ENCODE results near the gene KIF18B. TPM values are rescaled to one million over a fixed set of nuclear protein-coding genes. Genes with fewer than 3 reads are reported as not detected.
"Not testable (repeated sequence)": the region's sequence is repeated elsewhere in the genome, so short reads cannot be mapped to it uniquely, and the experiment has no call there.

Gene KIF18B
- total RNA-seq, 2 donors from 2014 or later, result 3.0 to 8.8 TPM

DNA sequence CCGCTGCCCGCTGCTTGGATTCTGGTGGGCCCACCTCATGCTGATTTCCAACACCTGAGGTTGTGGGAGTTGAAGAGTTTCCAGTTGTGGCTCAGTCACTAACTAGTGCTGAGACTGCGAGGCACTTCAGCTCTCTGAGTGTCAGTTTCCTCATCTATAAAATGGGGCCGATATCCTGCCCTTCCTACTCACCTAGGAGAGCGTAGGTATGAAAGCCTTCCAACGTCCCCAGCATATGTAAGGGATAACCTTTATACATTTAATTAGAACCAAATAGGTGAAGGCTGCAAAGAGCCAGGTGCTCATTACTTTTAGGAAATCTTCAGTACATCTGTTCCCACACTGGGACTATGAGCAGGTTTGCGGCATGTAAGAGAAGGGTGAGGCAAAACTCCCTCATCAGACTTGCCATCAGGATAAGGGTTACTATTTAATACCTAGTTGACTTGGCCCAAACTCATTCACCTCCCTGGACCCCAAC, 782 bp upstream of the KIF18B start:
- intact Hi-C loops (cut with DNase I, micrococcal nuclease), result no loop called here
- no peak for DNase-seq
- ATAC-seq, result no peak

GRCh38 chr17:44945652-44946051, 1.9 kb downstream of the KIF18B start:
- intact Hi-C loops (cut with DNase I, micrococcal nuclease); ATAC-seq; DNase-seq: not testable (repeated sequence)

- ATAC-seq, result no peak
- no peak for DNase-seq
- intact Hi-C loops (cut with DNase I, micrococcal nuclease), result no loop called here
Observed at GRCh38 chr17:44942456-44942855, 5.1 kb downstream of the KIF18B start.

DNA sequence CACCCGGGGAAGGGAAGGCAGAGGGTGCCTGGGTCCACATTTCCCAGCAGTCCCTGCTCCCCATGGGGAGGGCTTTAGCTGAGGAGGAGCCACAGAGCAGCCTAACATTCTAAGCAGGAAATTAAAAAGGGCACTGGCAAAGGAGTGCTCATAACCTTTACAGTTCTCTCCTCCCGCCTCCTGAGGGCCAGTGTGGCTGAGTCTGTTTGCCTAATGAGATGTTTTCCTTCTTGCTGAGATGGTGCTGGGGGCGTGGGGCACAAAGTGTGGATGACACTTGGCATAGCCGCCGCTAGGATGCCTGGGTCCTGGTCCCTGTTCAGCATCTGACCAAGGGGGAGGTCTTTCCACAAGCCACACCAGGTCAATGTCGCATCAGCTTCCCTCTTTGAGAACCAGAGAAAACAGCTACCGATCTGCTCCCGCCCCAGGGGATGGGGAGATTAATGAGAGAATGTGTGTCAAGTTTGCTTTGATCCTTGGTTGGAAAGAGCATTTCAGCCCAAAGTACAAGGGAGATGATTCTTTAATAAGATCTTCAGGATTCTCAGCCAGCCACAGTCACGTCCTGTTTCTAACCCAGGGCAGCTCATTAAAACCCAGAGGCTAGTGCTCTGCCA, 5.8 kb downstream of the KIF18B start:
- intact Hi-C loops (cut with DNase I, micrococcal nuclease), result no loop called here
- ATAC-seq (peak; percentile 64), DNase-seq (no peak)

DNA sequence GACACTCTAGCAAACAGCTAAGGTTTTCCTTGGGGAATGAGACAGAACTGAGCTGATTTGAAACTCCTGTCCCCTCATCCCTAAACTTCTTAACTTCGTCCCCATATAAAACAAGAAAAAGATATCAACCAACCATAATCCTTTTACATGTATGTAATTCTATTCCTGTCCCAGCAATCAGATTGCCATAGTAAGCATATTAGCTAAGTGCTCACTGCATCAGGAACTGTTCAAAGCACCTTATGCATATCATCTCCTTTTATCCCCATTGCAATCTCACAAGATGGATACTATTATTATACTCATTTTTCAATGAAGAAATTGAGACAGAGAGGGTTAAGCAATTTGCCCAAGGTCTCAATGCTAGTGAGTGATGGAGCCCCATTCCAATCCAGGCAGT, 6.8 kb downstream of the KIF18B start:
- no peak for DNase-seq
- no peak for ATAC-seq
- intact Hi-C loops (cut with DNase I, micrococcal nuclease), result no loop called here

GRCh38 chr17:44940317-44940716, 7.3 kb downstream of the KIF18B start:
- ATAC-seq (no peak), DNase-seq (no peak)
- intact Hi-C loops (cut with DNase I, micrococcal nuclease), result no loop called here

GRCh38 chr17:44935116-44935515, 12.5 kb downstream of the KIF18B start:
- intact Hi-C loops (cut with DNase I, micrococcal nuclease), result loop anchor here in 1 of 2 donors (10.0 kb wide), 1 partner anchor 60 kb away; no protein-coding TSS in a partner anchor
- peak in 1 of 2 donors; percentile 18 for DNase-seq
- no peak for ATAC-seq

DNA sequence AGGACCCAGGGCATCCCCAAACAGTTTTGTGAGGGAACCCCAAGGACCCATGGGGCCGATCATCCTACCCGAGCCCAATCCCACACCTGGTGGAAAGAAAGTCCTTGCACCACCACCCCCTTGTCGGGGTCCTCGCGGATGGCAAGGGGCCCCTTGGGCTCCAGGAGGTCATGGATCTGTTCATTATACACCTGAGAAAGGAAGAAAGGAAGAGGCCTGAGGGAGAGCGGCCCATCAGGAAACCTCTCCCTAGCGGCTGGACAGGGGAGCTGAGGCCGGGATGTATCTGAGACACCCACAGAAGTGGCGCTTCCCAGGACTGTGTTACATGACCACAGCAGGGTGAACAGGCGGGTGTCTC, 12.8 kb downstream of the KIF18B start:
- DNase-seq, result peak in 1 of 2 donors; percentile 9
- intact Hi-C loops (cut with DNase I, micrococcal nuclease), result loop anchor here in 1 of 2 donors (10.0 kb wide), 1 partner anchor 60 kb away; no protein-coding TSS in a partner anchor
- ATAC-seq, result no peak

DNA sequence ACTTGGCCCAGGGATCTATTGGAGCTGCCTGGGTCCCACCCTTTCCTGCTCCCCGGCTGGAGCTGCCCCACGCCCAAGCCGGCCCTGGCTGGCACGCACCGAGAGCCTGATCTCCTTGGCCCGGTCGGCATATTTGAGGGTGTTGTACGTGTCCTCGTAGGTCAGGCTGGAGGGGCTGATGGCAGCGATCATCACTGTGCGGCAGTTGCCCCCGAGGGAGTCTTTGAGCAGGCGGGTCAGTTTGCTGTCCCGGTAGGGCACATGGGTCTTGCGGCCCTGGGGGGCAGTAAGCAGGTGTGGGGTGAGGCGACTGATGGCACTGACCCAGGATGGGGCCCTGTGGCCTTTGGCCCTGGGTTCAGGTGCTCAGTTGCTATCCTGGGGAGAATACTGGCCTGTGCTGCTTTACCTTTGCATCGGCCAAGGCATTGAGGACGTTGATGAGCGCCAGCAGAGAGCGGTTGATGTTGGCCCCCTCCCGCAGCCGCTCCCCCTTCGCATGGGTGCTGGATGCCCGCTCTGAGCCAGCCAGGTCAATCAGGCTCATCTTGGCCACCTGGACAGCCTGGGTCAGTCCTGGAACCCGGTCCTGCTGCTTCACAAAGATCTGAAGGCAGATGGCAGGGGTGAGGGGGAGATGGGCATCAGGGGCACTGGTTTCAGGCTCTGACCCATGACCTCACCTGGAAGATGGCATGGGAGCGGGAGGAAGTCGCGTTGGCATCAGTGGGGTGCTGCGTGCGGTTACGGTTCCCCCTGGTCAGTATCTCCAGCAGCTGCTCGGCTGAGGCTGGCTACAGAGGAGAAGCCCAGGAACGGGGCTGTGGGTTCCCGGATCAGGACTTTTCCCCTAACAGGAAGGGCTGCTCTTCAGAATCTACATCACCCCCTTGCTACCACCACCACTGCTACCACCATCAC, 13.5 kb downstream of the KIF18B start:
- ATAC-seq, result no peak
- peak in 1 of 2 donors; percentile 18 for DNase-seq
- intact Hi-C loops (cut with DNase I, micrococcal nuclease), result loop anchor here in 1 of 2 donors (10.0 kb wide), 1 partner anchor 61 kb away; no protein-coding TSS in a partner anchor

- DNase-seq (peak in 1 of 2 donors; percentile 8), ATAC-seq (no peak)
- intact Hi-C loops (cut with DNase I, micrococcal nuclease), result loop anchor here in 1 of 2 donors (10.0 kb wide), 1 partner anchor 62 kb away; no protein-coding TSS in a partner anchor
Observed at GRCh38 chr17:44932787-44933097, 14.8 kb downstream of the KIF18B start.

DNA sequence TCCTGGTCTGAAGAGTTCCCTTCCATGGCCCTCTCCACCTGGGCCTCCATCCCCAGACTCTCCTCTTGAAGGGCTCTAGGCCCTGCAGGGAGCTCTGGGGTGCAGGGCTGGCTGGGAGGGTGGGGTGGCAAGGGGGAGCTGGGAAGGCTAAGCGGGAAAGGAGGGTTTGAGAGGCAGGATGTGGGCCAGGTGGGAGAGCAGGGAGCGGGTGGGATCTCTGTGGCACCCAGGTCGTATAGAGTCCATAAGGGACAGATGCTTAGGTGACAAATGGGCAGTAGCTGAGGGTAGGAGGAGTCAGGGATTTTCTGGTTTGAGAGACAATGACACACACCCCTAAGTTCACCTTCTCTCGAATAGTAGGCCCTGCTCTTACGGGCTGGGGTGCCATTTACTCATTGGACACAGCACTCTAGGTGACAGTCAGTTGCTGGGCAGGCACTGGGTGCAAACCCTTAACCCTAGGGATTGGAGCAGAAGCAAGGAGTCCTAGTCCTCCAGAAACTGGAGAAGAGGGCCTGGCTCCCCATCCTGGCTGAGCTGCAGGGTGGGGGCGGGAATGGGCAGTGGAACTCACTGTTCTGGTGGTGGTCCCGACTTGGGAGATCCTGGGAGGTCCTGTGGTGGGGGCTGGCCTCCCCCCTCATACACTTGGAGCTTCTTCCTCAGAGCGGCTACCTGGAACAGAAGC, 15.3 kb downstream of the KIF18B start:
- ATAC-seq (no peak), DNase-seq (peak in 1 of 2 donors; percentile 12)
- intact Hi-C loops (cut with DNase I, micrococcal nuclease), result loop anchor here in 1 of 2 donors (10.0 kb wide), 1 partner anchor 63 kb away; no protein-coding TSS in a partner anchor

DNA sequence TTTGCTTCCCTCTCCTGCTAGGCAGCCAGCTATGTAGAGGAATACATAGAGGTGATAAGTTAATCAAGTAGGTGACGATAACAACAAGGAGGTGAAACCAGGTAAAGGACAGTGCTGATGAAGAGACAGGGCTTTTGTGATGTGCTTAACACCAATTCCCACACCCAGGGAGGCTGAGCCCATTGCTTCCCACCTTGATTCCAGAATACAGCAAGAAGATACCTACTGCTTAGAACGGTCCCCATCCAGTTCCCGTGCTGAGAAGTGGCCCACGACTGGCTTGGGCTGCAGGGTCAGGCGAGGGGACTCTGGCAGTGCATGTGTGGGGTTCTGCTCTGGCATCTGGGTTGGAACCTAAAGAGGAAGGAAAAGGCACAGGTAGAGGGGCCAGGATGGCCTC, 16.2 kb downstream of the KIF18B start:
- ATAC-seq, result no peak
- DNase-seq, result peak in 1 of 2 donors; percentile 15
- intact Hi-C loops (cut with DNase I, micrococcal nuclease), result loop anchor here in 1 of 2 donors (10.0 kb wide), 1 partner anchor 63 kb away; no protein-coding TSS in a partner anchor

DNA sequence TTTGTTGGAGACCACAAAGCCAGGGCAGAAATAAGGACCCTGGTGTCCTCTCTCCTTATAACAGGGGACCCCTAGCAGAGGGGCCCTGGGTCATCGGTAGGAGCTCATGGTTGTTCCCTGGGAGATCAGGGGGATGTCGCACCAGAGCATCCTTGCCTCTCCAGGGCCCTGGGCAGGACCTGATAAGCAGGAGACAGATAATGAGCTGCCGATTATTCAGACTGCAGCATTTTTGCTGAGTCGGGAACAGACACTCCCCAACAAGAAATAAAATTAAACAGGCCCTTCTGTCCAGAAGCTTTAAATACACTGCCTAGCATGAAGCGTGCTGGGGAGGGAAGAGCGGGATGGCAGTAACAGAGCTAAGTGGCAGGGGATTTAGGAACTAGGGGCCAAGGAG, 16.9 kb downstream of the KIF18B start:
- ATAC-seq (no peak), DNase-seq (no peak)
- intact Hi-C loops (cut with DNase I, micrococcal nuclease), result loop anchor here in 1 of 2 donors (10.0 kb wide), 1 partner anchor 64 kb away; no protein-coding TSS in a partner anchor

DNA sequence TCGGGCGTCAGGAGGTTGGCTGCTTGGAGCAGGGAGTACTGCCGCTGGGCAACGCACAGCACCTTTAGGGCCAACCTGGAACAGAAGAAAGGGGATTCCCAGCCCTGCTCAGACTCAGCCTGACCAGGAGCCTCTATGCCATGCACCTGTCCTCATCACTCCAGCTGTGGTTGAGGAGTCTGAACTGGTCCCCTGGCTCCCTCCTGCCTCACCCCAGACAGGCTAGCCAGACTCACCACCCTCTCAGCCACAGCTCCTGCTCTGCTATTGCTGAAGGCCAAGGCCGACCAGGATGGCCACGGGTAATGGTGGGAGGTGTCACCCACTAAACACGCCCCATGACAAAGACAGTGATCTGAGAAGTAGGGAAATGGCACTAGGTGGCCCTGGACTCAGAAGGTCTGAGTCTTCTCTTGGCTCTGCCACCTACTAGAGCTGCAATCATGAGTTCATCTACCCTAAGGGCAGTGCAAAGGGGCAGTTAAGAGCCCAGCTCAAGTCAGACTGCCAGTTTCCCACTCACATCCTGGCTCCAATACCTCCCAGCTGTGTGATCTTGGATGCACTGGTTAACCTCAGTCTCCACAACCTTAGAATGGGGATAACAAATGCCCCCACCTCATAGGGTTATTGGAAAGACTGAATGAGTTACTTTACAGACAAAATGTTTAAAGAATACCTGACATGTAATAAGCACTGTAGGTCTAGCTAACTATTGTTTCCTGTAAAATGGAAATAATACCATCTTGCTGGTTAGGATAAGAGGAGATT, 18.4 kb downstream of the KIF18B start:
- no peak for ATAC-seq
- DNase-seq, result peak in 1 of 2 donors; percentile 12
- intact Hi-C loops (cut with DNase I, micrococcal nuclease), result loop anchor here in 1 of 2 donors (10.0 kb wide), 1 partner anchor 86 kb away; no protein-coding TSS in a partner anchor

DNA sequence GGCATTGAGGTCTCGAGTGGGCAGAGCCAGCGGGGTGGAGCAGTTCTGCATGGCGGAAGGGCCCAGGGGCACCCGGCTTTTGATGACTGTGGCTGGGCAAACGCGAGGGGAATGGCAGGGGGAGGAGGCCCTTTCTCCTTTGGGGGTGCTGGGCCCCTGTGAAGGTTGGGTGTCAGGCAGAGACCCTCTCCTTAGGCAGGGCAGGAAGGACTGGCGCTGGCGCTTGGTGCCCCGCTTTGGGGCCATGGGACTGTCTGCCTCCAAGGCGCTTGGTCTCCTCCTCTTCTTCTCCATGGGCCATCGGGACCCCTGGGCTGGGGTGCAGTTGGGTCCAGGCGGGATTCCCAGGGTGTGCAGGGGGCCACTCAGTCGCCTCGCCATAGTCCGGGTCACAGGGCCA, 19.4 kb downstream of the KIF18B start:
- DNase-seq (peak in 1 of 2 donors; percentile 12), ATAC-seq (no peak)
- intact Hi-C loops (cut with DNase I, micrococcal nuclease), result loop anchor here in 1 of 2 donors (10.0 kb wide), 1 partner anchor 87 kb away; no protein-coding TSS in a partner anchor

- intact Hi-C loops (cut with DNase I, micrococcal nuclease), result loop anchor here in 1 of 2 donors (10.0 kb wide), 1 partner anchor 87 kb away; no protein-coding TSS in a partner anchor
- ATAC-seq (no peak), DNase-seq (no peak)
Observed at GRCh38 chr17:44927696-44928095, 19.9 kb downstream of the KIF18B start.

GRCh38 chr17:44926821-44927525, 20.6 kb downstream of the KIF18B start:
- intact Hi-C loops (cut with DNase I, micrococcal nuclease), result loop anchor here in 1 of 2 donors (10.0 kb wide), 1 partner anchor 88 kb away; no protein-coding TSS in a partner anchor
- DNase-seq (peak in 1 of 2 donors; percentile 11), ATAC-seq (no peak)

Measured in left colon (tissue), 2 donors.